WI38 (cell line): ENCODE data around the gene ZBTB7C.

Source experiments
- H3K4me3 ChIP-seq: 2 replicates; pipeline ENCODE4 v1.5.1; 2011; ENCODE audit warnings: low read depth, mild to moderate bottlenecking, control low read depth, low read length
- TF ChIP-seq, protein P1 (sequence below): IDR thresholded peaks from 2 replicates; pipeline ENCODE4 v1.5.1; 2012; ENCODE audit warnings: low read depth, mild to moderate bottlenecking, control low read depth, low read length

The ZBTB7C gene

GRCh38 chr18:47993409-47993808 lies 415.8 kb downstream of the ZBTB7C start:
- TF ChIP-seq, protein P1, sequence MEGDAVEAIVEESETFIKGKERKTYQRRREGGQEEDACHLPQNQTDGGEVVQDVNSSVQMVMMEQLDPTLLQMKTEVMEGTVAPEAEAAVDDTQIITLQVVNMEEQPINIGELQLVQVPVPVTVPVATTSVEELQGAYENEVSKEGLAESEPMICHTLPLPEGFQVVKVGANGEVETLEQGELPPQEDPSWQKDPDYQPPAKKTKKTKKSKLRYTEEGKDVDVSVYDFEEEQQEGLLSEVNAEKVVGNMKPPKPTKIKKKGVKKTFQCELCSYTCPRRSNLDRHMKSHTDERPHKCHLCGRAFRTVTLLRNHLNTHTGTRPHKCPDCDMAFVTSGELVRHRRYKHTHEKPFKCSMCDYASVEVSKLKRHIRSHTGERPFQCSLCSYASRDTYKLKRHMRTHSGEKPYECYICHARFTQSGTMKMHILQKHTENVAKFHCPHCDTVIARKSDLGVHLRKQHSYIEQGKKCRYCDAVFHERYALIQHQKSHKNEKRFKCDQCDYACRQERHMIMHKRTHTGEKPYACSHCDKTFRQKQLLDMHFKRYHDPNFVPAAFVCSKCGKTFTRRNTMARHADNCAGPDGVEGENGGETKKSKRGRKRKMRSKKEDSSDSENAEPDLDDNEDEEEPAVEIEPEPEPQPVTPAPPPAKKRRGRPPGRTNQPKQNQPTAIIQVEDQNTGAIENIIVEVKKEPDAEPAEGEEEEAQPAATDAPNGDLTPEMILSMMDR = no peak
- H3K4me3 ChIP-seq = no peak overlapping the region

- TF ChIP-seq, protein P1 = no peak
- no peak overlapping the region for H3K4me3 ChIP-seq
These were observed 416.2 kb downstream of the ZBTB7C start for GRCh38 chr18:47992976-47993375.

DNA sequence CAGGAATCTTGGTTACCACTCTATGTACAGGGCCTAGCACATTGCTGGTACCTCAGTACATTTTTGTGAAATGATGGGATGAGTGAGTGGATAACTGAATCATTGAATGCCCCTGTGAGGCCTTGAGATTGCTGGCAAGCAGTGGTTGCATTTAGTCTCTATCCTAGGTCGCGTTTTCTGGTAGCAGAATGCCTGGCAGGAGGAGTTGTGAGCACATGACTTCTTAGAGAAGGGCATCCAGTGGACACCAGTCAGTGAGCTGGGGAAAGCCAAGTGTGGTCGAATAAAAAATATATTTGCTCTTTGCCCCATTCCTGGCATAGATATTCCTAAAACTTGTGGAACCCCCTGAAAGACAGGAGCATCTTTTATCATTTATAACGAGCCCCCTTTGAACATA lies 416.9 kb downstream of the ZBTB7C start:
- no peak overlapping the region for H3K4me3 ChIP-seq
- TF ChIP-seq, protein P1 = no peak

DNA sequence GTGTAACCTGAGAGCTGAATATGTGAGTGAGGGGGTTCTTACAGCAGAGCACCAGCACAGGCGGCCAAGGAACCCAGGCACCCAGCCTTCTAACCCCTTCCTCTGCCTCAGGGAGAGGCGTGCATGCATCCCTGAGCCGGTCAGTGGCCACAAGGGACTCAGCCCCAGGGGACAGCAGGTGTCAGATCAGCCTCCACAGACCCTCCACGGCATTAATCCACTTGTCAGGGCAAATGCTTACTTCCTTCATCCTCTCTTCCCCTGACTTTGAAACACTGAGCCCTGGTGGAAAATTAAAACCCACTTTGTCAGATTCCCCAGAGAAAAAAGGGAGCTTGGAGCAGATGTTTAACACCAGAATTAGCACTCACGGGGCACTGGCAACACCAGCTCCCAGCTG lies 418.2 kb downstream of the ZBTB7C start:
- H3K4me3 ChIP-seq = no peak overlapping the region

DNA sequence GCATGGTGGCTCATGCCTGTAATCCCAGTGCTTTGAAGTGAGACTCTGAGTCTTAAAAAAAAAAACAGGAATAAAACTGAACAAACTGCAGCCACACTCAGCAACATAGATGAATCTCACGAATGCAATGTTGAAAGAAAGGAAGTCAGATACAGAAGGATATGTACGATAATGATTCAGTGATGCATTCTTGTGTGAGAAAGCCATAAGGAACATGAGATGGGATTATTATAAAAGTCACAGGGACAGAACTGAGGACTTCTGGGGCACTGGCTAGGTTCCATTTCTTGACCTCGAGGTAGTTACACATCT lies 421.8 kb downstream of the ZBTB7C start:
- TF ChIP-seq, protein P1 = no peak
- no peak overlapping the region for H3K4me3 ChIP-seq

More for the DNA sequence above, 418.2 kb downstream of the ZBTB7C start:
- TF ChIP-seq, protein P1 = no peak

- H3K4me3 ChIP-seq = no peak overlapping the region
- TF ChIP-seq, protein P1 = no peak
These were observed 422.4 kb downstream of the ZBTB7C start for GRCh38 chr18:47986620-47987387.

- TF ChIP-seq, protein P1 = no peak
- H3K4me3 ChIP-seq = no peak overlapping the region
These were observed 423.3 kb downstream of the ZBTB7C start for GRCh38 chr18:47985866-47986265.
